Measurements from ENCODE around the gene CAV1.
A peak's percentile ranks its signal among the peaks of the same experiment; 100 is the strongest.

GRCh38 chr7:116582806-116583444 lies 58.1 kb downstream of the CAV1 start:
- TF ChIP-seq POLR2A (IDR thresholded peaks at IDR 0.05; ENCODE audit: low read depth, low read length) (no peak), USF2 (IDR thresholded peaks at IDR 0.05; ENCODE audit: low read depth, low read length) (peak; percentile 48), FOS (IDR thresholded peaks at IDR 0.05; ENCODE audit: low read depth, low read length) (peak; percentile 17; the same call in 1 of the 2 replicates), RCOR1 (IDR thresholded peaks at IDR 0.05; ENCODE audit: insufficient replicate concordance, low read length) (no peak), ELK1 (IDR thresholded peaks at IDR 0.05; ENCODE audit: borderline replicate concordance, low read depth, low read length) (no peak), MXI1 (IDR thresholded peaks at IDR 0.05; ENCODE audit: borderline replicate concordance, low read depth, low read length) (0 out of 2 replicates have a peak, but pooled peaks have one; percentile 26), SMC3 (IDR thresholded peaks at IDR 0.05; ENCODE audit: low read depth, low read length) (no peak), MAFK (IDR thresholded peaks at IDR 0.05; ENCODE audit: low read depth, low read length) (no peak), RAD21 (IDR thresholded peaks at IDR 0.05; ENCODE audit: low read length) (no peak), BHLHE40 (IDR thresholded peaks at IDR 0.05; ENCODE audit: low read depth, low read length) (no peak)
- TF ChIP-seq, protein P1, sequence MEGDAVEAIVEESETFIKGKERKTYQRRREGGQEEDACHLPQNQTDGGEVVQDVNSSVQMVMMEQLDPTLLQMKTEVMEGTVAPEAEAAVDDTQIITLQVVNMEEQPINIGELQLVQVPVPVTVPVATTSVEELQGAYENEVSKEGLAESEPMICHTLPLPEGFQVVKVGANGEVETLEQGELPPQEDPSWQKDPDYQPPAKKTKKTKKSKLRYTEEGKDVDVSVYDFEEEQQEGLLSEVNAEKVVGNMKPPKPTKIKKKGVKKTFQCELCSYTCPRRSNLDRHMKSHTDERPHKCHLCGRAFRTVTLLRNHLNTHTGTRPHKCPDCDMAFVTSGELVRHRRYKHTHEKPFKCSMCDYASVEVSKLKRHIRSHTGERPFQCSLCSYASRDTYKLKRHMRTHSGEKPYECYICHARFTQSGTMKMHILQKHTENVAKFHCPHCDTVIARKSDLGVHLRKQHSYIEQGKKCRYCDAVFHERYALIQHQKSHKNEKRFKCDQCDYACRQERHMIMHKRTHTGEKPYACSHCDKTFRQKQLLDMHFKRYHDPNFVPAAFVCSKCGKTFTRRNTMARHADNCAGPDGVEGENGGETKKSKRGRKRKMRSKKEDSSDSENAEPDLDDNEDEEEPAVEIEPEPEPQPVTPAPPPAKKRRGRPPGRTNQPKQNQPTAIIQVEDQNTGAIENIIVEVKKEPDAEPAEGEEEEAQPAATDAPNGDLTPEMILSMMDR (conservative IDR thresholded peaks at IDR 0.05; ENCODE audit: low read depth, low read length) = no peak
